Duodenal mucosa (tissue), 2 donors: ENCODE results near the gene CDC7.

Source experiments
- H3K27ac ChIP-seq: one replicate; pipeline ENCODE4 v1.7.0; 2013; ENCODE audit warnings: low read depth, low read length
- H3K27me3 ChIP-seq, 2 donors: one replicate each; pipeline ENCODE4 v1.7.0; 2013; ENCODE audit warnings: low read length in 2 of 2, control low read depth in 1 of 2; ENCODE audit not compliant: insufficient read depth in 2 of 2, control insufficient read depth in 1 of 2
- H3K36me3 ChIP-seq, 2 donors: one replicate each; pipeline ENCODE4 v1.7.0; 2013; ENCODE audit warnings: low read length in 2 of 2, control low read depth in 1 of 2; ENCODE audit not compliant: insufficient read depth in 2 of 2, control insufficient read depth in 1 of 2
- H3K4me1 ChIP-seq, 2 donors: one replicate each; pipeline ENCODE4 v1.7.0; 2013; ENCODE audit warnings: low read length in 2 of 2, control low read depth in 1 of 2; ENCODE audit not compliant: insufficient read depth in 2 of 2, control insufficient read depth in 1 of 2
- H3K4me3 ChIP-seq, 2 donors: one replicate each; pipeline ENCODE4 v1.7.0; 2013; ENCODE audit warnings: low read length in 2 of 2, low read depth in 1 of 2
- H3K9ac ChIP-seq, 2 donors: one replicate each; pipeline ENCODE4 v1.7.0; 2013; ENCODE audit warnings: low read length in 2 of 2, low read depth in 1 of 2
- H3K9me3 ChIP-seq, 2 donors: one replicate each; pipeline ENCODE4 v1.7.0; 2013; ENCODE audit warnings: low read length in 2 of 2, control low read depth in 1 of 2; ENCODE audit not compliant: control insufficient read depth in 1 of 2

The CDC7 gene

DNA sequence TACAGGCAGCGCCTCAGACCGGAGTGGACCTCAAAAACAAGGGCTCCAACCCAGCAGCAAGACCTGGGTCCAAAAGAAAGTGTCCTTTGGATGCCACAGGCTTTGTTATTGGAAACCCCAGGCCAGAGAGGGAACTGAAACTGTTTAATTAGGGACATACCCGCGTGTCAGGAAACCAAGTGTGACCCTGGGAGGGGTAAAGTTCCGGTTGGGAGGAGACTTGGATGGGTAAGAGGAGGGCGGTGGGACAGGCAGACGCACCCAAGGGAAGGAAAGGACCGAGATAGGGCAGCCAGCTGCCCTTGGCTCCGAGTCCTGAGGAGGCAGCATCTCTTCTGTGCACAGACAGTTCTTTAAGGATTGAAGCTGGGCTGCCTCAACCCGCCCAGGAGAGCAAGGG, 71.4 kb downstream of the CDC7 start:
- Histone ChIP-seq H3K27ac (no peak overlapping the region), H3K4me1 (no peaks in the 10 kb centered on the region), H3K36me3 (no peaks in the 10 kb centered on the region), H3K9me3 (no peaks in the 10 kb centered on the region), H3K9ac (no peak overlapping the region), H3K27me3 (peaks cover 0 to 2% of the 10 kb centered on the region in 2 donors), H3K4me3 (no peak overlapping the region)
